RKO (cell line): ENCODE results near the gene COPG1.
A peak's percentile ranks its signal among the peaks of the same experiment; 100 is the strongest.

ENCODE experiments used
- DNase-seq: peaks from one replicate; pipeline ENCODE4 v3.0.0-alpha.2; 2016; ENCODE audit warnings: low spot score

The COPG1 gene

DNA sequence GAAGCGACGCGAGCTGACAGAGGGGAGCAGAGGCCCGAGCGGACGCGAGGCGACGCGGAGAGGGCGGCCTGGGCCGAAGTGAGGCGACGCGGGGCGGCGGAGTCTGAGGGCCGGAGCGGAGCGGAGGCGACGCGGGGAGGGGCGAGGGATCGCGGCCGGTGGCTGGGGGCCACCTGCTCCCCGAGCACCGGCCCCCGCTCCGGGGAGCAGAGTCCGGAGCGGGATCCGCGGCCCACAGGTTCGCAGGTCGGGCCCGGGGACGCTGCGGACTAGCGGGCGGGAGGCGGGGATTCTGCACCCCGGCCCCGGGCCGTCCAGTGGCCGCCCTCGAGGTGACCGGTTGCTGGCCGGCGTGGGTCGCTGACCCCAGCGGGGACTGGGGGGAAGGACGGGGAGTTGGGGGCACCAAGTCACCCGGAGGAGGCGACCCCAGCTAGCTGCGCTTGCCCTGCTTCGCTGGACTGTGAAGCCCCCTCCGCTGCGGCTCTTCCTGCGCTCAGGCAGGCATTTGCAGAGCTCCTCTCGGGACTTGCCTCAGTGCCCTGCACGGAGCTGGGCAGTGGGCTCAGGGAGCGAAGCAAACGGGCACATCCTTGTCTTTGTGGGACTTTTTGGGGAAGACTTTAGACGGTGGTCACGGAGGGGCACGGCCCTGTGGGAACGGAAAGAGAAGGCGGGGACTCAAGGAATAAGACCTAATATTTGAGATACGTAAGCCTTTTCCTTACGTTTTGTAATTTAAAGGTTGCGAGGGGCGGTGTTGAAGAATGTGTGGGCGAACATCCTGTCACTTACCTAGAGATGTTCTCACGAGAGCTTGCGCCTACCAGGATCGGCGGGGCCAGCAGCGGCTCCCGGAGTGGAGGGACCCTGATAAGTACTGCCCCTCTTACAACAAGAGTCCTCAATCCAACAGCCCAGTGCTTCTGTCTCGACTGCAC is 29.8 kb downstream of the COPG1 start:
- peak; percentile 84 for DNase-seq

DNA sequence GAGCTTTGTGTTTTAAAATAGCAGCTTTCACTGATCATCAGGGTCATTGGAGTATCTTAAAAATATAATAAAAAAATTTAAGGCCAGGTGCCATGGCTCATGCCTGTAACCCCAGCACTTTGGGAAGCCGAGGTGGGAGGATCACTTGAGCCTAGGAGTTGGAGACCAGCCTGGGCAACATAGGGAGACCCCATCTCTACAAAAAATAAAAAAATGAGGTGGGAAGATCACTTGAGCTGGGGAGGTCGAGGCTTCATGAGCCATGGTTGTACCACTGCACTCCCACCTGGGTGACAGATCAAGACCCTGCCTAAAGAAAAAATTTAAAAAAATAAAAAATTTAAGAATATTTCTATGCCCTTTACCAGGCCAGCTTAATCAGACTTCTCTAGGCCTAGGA is 30.8 kb downstream of the COPG1 start:
- no peak for DNase-seq

- DNase-seq, result no peak
These were observed 32.3 kb downstream of the COPG1 start for GRCh38 chr3:129281726-129282125.

DNA sequence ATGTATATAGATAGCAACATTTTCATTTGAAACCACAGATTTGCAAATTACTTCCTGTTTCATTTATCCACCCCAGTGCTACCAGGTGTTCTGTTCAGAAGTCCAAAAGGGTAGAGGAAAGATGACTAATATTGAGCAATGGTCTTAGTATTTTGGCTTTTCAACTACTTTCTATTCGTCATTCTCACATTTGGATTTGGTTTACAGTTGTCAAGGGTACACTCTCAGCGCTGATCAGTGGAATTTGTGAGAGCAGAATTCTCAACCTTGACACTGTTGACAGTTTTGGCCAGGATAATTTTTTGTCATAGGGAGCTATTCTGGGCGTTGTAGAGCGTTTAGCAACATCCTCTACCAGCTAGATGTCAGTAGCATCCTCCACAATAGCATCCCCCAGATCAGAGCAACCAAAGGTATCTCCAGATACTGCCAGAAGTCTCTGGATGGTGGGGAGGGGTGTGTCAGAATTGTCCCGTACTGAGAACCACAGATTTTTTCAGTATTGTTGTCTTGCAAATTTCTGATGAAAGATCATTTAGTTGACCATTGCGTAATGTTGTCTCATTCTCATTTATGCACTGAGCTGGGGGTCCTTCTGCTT is 33.4 kb downstream of the COPG1 start:
- peak; percentile 25 for DNase-seq

DNA sequence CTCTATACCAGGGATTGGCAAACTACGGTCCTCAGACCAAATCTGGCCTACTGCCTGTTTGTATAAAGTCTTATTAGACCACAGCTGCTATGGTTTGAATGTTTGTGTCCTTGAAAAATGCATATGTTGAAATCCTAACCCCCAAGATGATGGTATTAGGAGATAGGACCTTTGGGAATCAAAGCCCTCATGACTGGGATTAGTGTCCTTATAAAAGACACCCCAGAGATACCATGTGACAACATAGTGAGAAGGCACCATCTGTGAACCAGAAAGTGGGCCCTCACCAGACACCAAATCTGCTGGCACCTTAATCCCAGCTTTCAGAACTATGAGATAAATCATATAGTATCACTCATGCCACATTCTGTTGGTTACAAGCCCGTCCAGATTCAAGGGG is 36.7 kb downstream of the COPG1 start:
- DNase-seq, result no peak

- no peak for DNase-seq
These were observed 39.0 kb downstream of the COPG1 start for GRCh38 chr3:129288446-129288845.

DNA sequence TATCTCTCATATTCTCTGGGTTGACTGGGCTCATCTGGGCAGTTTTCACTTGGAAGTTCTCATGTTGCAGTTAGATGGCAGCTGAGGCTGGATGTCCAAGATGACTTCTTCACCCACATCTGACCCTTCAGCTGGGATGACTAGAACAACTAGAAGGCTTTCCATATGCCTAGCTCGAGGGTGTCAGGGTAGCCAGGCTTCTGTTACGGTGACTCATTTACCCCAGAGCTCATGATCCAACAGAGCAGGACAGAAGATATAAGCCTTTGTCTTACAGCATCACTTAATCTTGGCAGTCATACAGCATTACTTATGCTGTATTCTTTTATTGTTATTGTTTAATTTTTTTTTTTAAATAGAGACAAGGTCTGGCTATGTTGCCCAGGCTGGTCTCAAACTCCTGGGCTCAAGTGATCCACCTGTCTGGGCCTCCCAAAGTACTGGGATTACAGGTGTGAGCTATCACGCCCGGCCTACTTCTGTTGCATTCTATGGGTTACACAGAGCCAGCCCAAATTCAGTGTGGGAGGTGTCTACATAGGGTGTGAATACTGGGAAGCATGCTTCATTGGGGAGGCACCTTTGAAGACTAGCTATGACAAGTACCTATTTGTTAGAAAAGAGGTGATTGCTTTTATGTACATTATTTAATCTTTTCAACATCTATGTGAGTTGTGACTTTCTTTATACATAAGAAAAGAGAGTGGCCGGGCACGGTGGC is 40.0 kb downstream of the COPG1 start:
- DNase-seq, result peak; percentile 33

DNA sequence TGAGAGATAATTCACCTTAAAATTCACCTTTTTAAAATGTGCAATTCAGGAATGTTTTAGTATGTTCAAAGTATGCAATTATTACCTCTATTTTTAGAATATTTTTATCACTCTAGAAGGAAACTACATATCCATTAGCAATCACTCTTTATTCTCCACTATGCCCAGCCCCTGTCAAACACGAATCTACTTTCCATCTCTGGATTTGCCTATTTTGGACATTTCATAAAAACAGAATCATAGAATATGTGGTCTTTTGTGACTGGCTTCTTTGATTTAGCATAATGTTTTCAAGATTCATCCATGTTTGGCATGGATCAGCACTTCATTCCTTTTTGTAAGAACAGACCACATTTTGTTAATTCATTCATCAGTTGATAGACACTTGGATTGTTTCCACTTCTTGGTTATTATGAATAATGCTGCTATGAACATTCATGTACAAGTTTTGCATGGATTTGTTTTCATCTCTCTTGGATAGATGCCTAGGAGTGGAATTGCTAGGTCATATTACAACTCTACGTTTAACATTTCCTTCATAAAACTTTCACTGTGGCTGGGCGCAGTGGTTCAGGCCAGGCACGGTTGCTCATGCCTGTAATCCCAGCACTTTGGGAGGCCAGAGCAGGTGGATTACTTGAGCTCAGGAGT is 42.0 kb downstream of the COPG1 start:
- no peak for DNase-seq

DNA sequence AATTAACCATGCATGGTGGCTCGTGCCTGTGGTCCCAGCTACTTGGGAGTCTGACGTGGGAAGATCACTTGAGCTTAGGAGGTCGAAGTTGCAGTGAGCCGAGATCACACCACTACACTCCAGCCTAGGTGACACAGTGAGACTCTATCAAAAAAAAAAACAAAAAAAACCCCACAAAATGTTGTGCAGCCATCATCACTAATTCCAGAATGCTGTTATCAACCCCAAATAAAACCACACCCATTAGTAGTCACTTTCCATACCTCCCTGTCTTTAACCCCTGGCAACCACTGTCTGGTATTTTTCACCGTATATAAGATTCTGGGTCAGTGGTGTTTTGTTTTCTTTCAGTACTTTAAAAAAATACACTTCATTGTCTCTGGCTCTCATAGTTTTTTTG is 45.9 kb downstream of the COPG1 start:
- DNase-seq, result no peak

GRCh38 chr3:129304146-129304961 is 54.9 kb downstream of the COPG1 start:
- DNase-seq, result no peak

DNA sequence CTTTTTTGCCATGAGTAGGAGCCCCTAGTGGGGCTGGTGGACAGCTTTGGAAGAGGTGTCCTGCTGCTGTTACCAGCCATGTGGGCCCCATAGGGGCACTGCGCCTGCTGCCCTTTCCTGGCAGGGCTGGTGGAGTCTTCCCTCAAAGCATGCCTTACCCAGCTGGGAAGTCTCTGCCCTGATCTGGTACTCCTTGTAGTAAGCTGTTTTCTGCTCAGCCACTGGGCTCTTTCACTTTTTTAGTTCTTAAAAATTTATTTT is 55.5 kb downstream of the COPG1 start:
- DNase-seq, result no peak

DNA sequence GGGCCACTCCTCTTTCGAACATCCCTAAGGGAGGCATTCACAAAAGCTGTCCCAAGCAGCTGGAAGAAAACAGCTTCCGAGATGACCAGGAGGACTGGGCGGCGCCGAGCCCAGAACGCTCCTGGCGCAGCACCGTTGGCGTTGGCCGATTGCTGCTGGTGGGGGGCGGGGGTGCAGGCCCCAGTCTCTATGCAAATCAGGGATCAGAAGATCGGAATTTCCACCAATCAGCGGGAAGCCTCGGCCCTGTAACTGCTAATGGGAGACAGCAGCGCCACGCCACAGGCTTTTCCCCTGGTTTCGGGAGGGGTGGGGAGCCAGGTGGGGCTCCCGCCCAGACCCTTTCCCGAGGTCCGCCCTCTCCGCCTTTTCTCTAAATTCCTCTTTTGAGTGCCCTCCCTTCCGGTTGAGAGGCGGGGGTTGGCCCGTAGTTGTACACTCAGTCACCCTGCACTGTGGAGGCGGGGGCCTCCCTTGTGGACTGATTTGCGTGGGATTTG is 56.2 kb downstream of the COPG1 start:
- DNase-seq, result no peak

- DNase-seq, result no peak
These were observed 59.2 kb downstream of the COPG1 start for GRCh38 chr3:129308636-129309035.

- no peak for DNase-seq
These were observed 61.0 kb downstream of the COPG1 start for GRCh38 chr3:129310111-129311011.

DNA sequence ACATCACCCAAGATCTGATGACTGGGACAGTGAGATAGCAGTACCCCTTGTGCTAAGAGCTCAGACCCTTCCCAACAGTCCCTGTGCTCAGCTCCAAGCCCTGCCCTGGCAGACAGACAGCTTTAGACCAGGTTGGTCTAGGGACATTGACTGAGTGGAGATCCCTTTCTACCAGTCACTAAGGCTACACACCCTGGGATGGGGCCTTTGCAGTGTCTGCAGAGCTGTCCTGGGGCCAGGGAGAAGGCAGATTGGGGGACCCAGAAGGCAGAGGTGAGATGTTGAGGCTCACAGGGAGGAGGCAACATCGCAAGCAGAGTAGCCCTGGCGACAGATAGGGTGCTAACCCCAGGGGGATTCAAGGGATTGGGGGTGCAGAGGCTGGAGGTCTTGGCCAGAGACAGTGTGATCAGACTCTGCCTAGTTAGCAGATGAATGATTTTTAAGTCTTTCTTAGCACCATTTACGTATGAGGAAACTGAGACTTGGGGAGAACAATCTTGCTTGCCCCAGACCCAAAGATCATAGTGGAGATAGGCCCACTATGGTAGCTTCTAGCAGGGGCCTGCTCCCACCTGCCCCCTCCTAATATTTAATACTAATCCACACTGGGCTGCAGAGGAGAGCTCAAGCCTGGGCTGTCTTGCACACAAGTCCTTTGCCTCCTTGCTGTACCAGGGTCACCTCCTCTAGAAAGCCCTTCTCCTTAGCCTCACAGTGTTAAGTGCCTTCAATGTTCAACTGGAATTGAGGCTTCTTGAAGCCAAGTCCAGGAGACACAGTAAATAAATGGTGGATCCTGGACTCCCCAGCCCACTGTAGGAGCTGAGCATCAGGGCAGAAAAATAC is 61.9 kb downstream of the COPG1 start:
- no peak for DNase-seq

DNA sequence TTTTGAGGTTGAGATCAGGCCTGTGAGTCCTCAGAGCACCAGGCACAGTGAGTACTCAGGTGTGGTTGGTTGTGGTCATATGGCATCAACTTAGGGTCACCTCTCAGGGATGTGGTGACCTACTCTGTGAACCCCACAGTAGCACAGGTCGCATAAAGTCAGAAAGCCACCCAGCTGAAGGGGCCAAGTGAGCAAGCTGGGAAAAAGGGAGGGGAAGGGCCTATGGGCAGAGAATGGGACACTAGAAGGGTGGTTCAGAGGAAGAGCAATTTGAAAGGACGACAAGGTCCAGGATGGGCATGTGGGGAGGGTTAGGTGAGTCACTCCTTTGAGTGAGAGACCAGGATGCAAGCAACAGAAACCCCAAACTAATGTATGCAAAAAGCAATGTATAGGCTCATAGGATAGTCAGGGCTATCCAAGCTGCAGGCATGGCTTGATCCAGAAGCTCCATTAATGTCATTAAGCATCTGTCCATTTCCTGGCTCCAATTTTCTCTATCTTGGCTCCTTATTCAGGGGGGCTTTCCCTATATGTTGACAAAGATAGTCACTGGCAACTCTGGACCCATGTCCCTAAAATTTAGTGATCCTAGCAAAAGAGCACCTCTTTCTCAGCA is 62.7 kb downstream of the COPG1 start:
- DNase-seq, result peak; percentile 37

GRCh38 chr3:129312671-129313414 is 63.4 kb downstream of the COPG1 start:
- DNase-seq, result no peak

- DNase-seq, result no peak
These were observed 63.9 kb downstream of the COPG1 start for GRCh38 chr3:129313415-129313664.
